ENCODE data around the gene RHCE. TPM values are rescaled to one million over a fixed set of nuclear protein-coding genes. Genes with fewer than 3 reads are reported as not detected.
A peak's percentile ranks its signal among the peaks of the same experiment; 100 is the strongest.
"Not testable (repeated sequence)": the region's sequence is repeated elsewhere in the genome, so short reads cannot be mapped to it uniquely, and the experiment has no call there.

Gene RHCE
- total RNA-seq, 1 experiment from 2014 or later, result not detected

DNA sequence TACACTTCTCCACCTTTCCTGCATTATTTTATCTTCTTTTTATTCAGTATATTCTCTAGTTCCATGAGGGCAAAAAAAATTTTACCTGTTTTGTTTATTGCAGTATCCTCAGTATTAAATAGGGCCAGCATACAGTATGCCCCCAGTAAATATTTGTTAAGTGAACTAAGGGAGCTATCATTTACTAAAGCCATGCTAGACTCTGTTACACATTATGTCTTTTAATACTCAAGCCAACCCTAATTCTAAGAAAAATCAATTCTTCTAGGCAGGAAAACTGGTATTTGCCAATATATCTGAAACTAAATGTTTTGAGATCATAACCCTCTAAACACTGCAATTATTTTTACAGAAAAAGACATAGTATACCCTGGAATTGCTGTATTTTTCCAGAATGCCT is 64.2 kb downstream of the RHCE start:
- DNase-seq (ENCODE audit: extremely low read depth, low read depth), result no peak

DNA sequence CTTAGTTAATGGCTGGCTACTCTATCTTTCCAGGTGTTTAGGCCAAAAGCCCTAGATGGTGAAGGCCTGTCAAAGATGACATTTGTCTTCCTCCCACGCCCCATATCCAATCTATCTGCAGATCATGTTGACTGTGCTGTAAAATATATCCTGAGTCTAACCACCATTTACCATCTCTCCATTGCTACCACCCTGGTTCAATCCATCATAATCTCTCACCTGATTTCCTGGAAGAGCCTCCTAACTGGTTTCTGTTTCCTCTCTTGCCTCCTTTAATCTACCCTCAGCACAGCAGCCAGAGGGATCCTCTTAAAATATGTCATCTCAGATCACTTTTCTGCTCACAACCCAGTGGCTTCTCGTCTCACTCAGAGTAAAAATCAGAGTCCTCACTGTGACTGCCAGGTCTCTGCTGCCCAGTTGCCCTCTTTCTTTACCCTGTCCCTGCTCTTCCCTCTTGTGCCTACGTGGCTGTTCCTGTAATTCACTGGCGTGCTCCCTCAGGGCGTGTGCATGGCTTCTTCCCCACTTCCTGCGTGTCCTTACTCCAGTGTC is 64.7 kb downstream of the RHCE start:
- no peak for DNase-seq (ENCODE audit: extremely low read depth, low read depth)

DNA sequence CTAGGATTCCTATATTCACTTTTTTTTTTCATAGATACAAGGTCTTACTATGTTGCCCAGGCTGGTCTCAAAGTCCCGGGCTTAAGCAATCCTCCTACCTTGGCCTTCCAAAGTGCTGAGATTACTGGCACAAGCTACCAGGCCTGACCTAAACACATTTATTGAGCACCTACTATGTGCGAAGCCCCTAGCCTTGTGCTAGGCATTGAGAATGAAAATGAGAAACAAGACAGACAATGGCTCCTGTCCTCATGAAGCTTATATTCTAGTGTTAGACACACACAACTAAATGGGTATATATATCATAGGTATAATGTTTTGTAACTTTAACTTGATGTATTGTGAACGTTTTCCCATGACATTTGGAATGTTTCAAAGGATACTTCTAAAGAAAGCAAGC is 71.0 kb downstream of the RHCE start:
- no peak for DNase-seq (ENCODE audit: extremely low read depth, low read depth)

DNA sequence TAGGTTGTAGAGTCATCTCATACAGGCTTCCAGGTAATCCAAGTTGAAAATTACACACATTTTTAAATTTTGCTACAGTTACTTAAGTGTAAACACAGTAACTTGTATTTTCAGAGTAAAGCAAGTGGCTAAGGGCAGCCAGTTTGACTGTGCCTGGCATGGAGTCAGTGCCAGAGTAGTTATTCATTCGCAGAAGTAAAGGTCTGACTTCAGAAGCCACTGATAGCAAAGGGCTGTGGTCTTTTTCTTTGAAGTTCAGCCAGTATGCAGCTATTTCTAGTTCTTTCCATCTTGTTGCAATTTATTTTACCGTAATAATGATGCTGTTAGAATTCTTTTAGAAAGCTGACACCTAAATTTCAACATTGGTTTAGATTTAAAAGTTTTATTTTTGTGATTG is 73.1 kb downstream of the RHCE start:
- no peak for DNase-seq (ENCODE audit: extremely low read depth, low read depth)

DNA sequence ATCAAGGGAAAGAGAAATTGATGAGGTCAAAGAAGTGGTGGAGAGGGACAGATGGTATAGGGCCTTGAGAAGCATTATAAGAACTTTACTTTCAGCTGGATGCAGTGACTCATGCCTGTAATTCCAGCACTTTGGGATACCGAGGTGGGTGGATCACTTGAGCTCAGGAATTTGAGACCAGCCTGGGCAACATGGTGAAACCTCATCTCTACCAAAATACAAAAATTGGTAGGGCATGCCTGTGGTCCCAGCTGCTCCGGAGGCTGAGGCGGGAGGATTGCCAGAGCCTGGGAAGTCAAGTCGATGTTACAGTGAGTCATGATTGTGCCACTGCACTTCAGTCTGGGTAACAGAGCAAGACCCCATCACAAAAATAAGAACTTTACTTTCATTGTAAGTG is 76.8 kb downstream of the RHCE start:
- DNase-seq (ENCODE audit: extremely low read depth, low read depth), result no peak

DNA sequence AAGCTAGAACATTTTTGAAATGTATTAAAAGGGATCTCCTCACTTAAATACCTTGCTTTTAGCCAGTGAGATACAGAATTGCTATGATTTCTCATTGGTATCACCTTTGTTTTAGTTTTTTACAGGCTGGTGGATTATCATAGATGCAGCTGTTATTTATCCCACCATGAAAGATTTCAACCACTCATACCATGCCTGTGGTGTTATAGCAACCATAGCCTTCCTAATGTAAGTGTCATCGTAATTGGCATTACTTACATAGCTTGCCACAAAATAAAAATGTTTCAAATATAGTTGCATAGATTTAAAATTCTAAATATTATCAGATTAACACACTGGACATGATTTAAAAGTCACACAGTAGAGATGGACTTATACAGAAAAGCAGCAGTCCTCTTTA is 77.8 kb downstream of the RHCE start:
- no peak for DNase-seq (ENCODE audit: extremely low read depth, low read depth)

DNA sequence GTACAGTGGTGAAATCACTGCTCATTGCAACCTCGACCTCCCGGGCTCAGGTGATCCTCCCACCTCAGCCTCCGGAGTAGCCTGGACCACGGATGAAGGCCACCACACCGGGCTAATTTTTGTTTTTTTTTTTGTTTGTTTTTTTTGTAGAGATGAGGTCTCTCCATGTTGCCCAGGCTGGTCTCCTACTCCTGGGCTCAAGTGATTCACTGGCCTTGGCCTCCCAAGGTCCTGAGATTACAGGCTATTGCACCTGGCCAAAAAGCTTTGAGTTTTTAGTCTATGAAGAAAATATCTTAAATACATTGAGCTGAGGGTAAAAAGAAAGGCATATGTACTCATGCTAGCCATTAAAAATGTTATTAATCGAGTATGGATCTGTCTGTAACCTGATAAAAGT is 78.9 kb downstream of the RHCE start:
- no peak for DNase-seq (ENCODE audit: extremely low read depth, low read depth)

DNA sequence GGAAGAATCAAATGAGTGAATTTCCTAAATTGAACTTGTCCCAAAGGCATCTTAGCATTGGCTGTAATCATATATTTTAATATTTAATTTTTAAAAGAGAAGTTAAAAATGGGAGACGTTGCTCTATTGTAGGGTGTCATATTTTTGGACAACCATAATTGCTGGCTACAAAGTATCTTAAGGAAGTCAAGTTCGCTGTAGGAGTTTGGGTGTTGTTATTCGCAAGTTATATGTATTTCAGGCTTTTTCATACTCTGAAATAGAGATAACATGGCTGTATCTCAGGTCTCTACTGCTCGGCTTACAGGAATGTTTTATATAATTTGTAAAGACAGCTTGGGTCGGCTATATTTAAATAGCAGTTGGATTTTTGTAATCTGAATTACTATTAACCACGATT is 81.6 kb downstream of the RHCE start:
- no peak for DNase-seq (ENCODE audit: extremely low read depth, low read depth)

DNA sequence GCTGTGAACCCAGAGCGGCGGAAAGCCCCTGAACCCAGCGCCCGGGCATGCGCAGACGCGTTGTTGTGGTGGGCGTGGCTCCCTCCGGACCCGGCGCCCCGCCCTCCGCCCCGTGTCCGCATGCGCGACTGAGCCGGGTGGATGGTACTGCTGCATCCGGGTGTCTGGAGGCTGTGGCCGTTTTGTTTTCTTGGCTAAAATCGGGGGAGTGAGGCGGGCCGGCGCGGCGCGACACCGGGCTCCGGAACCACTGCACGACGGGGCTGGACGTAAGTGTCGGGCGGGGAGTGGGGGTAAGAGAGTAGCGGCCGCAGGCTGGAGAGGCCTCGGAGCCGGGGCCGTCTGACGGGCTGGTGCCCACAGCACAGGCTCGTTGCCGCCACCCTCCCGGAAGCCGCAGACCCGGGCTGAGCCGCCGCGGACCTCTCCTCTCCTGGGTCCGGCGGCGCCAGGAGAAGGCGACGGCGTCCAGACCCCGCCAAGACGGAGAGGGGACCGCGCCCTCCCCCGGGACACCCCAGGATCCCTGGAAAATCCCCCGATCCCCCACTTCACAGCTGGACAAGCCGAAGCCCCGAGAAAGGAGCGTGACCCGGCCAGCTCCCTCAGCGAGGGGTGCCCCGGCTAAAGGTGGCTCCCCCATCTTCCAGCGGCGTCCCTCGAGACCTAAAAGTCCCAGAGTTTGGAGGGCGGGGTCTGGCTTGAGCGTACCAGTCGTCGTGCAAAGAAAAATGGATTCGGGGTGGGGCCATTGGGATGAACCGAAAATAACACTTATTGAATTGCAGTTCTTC is 82.2 kb downstream of the RHCE start, which contains the start of gene TMEM50A:
Gene TMEM50A (plus strand): TSS at position 147 of the 794 bp plus-strand sequence. CDS start 2,153 bp downstream, outside the sequence.
- DNase-seq (ENCODE audit: extremely low read depth, low read depth), result peak; percentile 70

DNA sequence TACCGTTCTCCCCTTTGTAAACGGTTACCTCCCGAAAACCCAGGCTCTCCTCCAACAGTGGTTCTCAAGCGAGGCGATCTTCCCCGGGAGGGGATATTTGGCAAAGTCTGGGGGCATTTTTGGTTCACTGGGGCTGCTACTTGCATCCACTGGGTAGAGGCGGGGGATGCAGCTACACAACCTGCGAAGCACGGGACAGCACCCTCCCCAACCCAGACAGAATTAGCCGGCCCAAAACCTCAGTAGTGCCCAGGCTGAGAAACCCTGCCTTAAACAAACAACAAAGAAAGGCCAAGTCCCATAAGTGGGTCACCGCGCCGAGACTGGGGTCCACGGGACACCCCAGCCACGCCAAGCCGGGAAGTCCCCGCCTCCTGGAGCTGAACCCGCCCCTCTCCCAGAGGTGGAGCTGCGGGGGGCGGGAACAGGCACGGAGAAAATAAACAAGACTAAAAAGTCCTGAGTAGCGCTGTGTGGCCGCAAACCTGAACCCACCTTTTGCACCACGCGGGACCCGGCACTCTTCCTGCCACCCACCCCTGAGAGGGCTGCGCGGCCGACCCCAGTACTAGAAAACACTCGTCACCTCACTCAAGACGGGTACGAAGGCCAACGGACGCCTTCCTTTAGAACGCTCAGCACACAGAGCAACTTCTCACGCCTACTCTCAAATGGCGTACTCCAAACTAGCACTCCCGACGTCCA is 83.0 kb downstream of the RHCE start:
- DNase-seq (ENCODE audit: extremely low read depth, low read depth), result not testable (repeated sequence)

DNA sequence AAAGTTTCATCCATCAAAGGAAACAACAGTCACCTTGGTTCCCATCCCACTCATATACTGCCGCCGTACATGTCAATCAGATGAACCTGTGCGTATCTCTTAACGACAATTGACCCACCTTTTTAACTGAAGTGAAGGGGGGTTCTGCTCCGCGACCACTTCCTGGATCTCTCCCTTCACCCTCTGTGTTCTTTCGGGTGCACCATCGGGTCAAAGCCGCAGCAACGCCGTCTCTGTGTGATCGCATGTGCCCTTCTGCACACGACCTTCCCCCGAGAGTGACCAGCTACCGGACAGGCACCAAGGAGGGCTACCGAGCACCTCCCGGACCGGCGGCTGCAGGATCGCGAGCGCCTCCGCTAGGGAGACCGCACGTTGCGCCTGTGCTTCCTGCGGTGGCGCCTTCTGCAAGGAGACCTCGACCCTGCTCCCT is 83.7 kb downstream of the RHCE start:
- not testable (repeated sequence) for DNase-seq (ENCODE audit: extremely low read depth, low read depth)

DNA sequence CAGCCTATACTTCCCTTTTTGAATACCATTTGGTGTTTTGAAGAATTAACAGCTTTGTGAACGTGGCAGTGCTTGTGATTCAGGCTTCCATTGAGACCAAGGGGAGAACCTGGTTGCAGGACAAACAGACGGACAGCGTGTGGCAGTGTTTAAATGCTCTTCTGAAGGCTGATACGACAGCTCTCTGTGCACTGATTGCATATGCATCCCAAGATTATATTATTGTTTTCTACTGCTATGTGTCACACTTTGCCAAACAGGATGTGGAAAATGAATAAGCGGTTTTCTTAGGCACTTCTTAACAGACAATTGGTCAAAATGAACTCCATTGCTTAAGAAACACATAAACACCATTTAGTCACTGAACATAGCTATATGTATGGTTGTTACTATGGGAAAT is 90.7 kb downstream of the RHCE start:
- peak; percentile 15 for DNase-seq (ENCODE audit: extremely low read depth, low read depth)

DNA sequence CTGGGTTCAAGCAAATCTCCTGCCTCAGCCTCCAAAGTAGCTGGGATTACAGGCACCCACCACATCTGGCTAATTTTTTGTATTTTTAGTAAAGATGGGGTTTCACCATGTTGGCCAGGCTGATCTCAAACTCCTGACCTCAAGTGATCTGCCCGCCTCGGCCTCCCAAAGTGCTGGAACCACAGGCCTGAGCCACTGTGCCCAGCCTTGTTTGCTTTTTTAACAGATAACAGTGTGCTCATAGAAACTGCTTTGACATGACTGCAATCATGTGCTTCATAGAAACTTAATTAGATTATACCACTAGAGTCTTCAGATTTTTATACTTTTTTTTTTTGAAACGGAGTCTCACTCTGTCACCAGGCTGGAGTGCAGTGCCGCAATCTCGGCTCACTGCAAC is 91.3 kb downstream of the RHCE start:
- DNase-seq (ENCODE audit: extremely low read depth, low read depth), result not testable (repeated sequence)

DNA sequence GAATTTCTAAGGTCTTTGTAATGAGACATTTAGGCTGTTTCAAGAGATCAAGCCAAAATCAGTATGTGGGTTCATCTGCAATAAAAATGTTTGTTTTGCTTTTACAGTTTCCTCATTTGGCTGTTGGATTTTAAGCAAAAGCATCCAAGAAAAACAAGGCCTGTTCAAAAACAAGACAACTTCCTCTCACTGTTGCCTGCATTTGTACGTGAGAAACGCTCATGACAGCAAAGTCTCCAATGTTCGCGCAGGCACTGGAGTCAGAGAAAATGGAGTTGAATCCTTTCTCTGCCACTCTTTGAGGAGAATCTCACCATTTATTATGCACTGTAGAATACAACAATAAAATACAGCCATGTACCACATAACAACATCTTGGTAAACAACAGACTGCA is 91.8 kb downstream of the RHCE start:
- DNase-seq (ENCODE audit: extremely low read depth, low read depth), result not testable (repeated sequence)

DNA sequence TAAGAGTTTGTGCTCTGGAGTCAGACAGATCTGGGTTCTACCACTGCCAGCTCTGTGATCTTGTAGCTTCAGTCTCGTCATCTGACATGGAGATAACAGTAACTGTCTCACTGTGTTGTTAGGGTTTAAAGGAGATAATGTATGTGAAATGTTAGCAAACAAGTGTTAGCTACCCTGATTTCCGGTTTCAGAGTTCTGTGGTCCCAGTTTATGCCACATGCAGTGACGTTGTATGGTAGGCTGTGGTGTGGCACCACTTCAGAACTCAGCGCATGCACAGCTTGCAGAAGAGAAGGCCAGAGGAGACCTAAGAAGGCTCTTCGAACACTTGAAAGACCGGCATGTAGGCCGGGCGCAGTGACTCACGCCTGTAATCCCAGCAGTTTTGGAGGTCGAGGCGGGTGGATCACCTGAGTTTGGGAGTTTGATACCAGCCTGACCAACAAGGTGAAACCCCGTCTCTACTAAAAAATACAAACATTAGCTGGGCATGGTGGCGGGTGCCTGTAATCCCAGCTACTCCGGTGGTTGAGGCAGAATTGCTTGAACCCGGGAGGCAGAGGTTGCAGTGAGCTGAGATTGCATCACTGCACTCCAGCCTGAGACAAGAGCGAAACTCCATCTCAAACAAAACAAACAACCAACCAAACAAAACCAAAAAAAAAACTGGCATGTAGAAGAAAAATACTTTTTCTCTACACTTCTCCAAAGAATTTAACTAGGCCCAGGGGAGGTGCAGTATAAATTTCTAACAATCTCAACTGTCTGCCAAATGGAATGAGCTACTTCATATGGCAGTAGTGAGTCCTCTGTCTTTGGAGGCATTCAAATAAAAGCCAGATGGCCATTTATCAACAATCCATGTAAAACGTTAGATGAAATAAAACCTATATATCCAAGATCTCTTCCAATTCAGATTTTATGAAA is 92.5 kb downstream of the RHCE start:
- DNase-seq (ENCODE audit: extremely low read depth, low read depth), result not testable (repeated sequence)

DNA sequence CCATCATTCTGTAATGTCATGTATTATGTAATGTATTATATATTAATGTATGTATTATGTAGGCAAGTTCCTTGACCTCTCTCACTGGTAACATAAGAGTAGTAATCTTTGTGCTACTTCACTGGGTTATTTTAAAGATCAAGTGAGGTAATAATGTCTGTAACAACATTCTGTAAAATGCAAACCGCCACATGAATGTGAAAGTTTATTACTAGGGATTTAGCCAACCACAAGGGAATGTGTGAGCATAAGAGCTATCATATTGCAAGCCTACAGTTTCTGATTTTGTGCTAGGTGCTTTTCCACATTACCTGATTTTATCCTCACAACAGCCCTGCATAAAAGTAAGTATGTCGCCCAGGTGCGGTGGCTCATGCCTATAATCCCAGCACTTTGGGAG is 96.2 kb downstream of the RHCE start:
- DNase-seq (ENCODE audit: extremely low read depth, low read depth), result not testable (repeated sequence)

DNA sequence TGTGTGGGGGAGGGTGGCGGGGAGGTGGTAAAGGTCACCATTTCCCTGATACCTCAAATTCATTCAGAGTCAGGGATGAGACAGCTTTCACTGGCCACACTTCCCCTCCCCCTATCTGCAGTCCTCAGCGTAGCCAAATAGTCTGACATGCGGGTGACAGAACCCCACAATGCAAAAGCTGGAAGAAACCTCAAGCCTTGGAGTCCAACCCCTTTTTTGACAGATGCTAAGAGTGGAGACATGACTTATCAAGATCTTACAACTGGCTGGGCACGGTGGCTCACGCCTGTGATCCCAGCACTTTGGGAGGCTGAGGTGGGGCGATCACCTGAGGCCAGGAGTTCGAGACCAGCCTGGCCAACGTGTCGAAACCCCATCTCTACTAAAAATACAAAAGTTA is 98.5 kb downstream of the RHCE start:
- DNase-seq (ENCODE audit: extremely low read depth, low read depth), result not testable (repeated sequence)

DNA sequence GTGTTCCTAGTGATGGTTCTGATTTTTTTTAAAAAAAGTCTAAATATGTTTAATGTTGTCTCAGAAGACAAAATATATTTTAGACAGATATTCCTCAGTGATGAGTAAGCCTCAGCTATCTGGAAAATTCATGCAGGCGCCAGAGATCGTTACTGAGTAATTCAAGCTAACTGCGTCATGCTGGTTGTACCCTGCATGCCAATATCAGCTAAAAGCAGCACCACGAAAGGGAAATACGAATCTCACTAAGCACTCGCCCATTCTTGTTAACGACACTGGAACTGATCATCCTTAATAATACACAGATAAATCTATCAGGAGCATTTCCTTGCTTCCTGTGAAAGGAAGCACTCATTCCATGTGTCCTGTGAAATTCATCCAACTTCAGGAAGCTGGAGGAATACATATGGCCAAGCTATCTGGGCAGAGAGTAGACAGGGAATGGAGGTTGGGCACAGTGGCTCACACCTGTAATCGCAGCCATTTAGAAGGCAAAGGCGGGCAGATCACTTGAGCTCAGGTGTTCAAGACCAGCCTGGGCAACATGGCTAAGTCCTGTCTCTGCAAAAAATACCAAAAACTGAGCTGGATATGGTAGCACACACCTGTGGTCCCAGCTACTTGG is 100.2 kb downstream of the RHCE start:
- not testable (repeated sequence) for DNase-seq (ENCODE audit: extremely low read depth, low read depth)

DNA sequence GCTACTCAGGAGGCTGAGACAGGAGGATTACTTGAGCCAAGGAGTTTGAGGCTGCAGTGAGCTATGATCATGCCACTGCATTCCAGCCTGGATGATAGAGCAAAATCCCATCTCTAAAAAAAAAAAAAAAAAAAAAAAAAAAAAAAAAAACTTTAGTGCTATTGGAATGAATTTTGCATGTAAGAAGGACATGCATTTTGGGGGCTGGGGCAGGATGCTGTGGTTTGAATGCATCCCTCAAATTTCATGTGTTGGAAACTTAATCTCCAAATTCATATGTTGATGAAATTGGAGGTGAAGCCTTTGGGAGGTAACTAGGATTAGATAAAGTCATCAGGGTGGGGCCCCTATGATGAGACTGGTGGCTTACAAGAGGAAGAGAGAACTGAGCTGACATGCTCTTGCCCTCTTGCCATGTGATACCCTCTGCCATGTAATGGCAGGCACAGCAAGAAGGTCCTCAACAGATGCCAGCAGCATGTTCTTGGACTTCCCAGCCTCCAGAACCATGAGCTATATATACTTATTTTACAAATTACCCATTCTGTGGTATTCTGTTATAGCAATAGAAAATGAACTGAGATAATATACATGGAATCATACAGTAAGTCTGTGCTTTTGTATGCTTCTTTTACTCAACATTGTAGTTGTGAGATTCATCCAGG is 107.7 kb downstream of the RHCE start:
- not testable (repeated sequence) for DNase-seq (ENCODE audit: extremely low read depth, low read depth)

Measured in NCI-H460 (cell line).